ENCODE results near the gene ARHGEF9.

- no peak for TF ChIP-seq POU6F1 (CRISPR knock-in tag; IDR thresholded peaks at IDR 0.05; ENCODE audit: borderline replicate concordance, low read depth)
- no peak for TF ChIP-seq RARB (CRISPR knock-in tag; IDR thresholded peaks at IDR 0.05)
- TF ChIP-seq PATZ1 (CRISPR knock-in tag; IDR thresholded peaks at IDR 0.05; ENCODE audit: borderline replicate concordance): no peak
- TF ChIP-seq CREB5 (CRISPR knock-in tag; IDR thresholded peaks at IDR 0.05; ENCODE audit: low read depth): no peak
- no peak for TF ChIP-seq CSRNP3 (CRISPR knock-in tag; IDR thresholded peaks at IDR 0.05)
- TF ChIP-seq ZFP3 (CRISPR knock-in tag; IDR thresholded peaks at IDR 0.05): no peak
- no peak for TF ChIP-seq ESRRG (CRISPR knock-in tag; IDR thresholded peaks at IDR 0.05)
- TF ChIP-seq GLIS3 (CRISPR knock-in tag; IDR thresholded peaks at IDR 0.05): no peak
- TF ChIP-seq ARNTL (CRISPR knock-in tag; IDR thresholded peaks at IDR 0.05; ENCODE audit: borderline replicate concordance, low read depth): no peak
- TF ChIP-seq ZFP30 (CRISPR knock-in tag; IDR thresholded peaks at IDR 0.05): no peak
- TF ChIP-seq ZC3H10 (CRISPR knock-in tag; IDR thresholded peaks at IDR 0.05): no peak
Observed at GRCh38 chrX:63737131-63737921, 47.7 kb downstream of the ARHGEF9 start.

Data from SK-N-SH treated with all-trans-retinoic acid at 6 μM for 48 hours (cell line).